ENCODE measurements around the gene STAT3. TPM values are rescaled to one million over a fixed set of nuclear protein-coding genes. Genes with fewer than 3 reads are reported as not detected.

The STAT3 gene
- total and polyA plus RNA-seq, 2 of the 13 experiments (the other 11 are each of a cell fraction or from before 2014, with no cell fraction given), result 61.8 to 62.4 TPM

GRCh38 chr17:42422412-42422957, 34.2 kb upstream of the STAT3 start (continued):
- TF ChIP-seq ZNF432 (CRISPR knock-in tag; IDR thresholded peaks at IDR 0.05; ENCODE audit: borderline replicate concordance), result no peak
- no peak for TF ChIP-seq ZNF850 (CRISPR knock-in tag; conservative IDR thresholded peaks at IDR 0.05)
- TF ChIP-seq HOXA7 (CRISPR knock-in tag; IDR thresholded peaks at IDR 0.05), result no peak
- no peak for TF ChIP-seq ZNF207 (IDR thresholded peaks at IDR 0.05; ENCODE audit: borderline replicate concordance)
- TF ChIP-seq ZNF350 (CRISPR knock-in tag; IDR thresholded peaks at IDR 0.05; ENCODE audit: borderline replicate concordance, low read depth), result no peak
- TF ChIP-seq MLLT10 (CRISPR knock-in tag; IDR thresholded peaks at IDR 0.05), result no peak
- TF ChIP-seq DRAP1 (CRISPR knock-in tag; IDR thresholded peaks at IDR 0.05), result no peak
- TF ChIP-seq MED8 (CRISPR knock-in tag; IDR thresholded peaks at IDR 0.05; ENCODE audit: insufficient replicate concordance), result peak; percentile 25
- TF ChIP-seq NR3C1 (CRISPR knock-in tag; IDR thresholded peaks at IDR 0.05), result no peak
- no peak for TF ChIP-seq TEAD3 (CRISPR knock-in tag; optimal IDR thresholded peaks at IDR 0.05; ENCODE audit: borderline replicate concordance)
- TF ChIP-seq PAF1 (CRISPR knock-in tag; IDR thresholded peaks at IDR 0.05), result no peak
- TF ChIP-seq, protein P1, sequence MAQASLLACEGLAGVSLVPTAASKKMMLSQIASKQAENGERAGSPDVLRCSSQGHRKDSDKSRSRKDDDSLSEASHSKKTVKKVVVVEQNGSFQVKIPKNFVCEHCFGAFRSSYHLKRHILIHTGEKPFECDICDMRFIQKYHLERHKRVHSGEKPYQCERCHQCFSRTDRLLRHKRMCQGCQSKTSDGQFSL (CRISPR knock-in tag; IDR thresholded peaks at IDR 0.05), result no peak
- peak; percentile 18; the same call in 1 of the 2 replicates for TF ChIP-seq BORCS8-MEF2B (CRISPR knock-in tag; IDR thresholded peaks at IDR 0.05)
- TF ChIP-seq CHCHD3 (CRISPR knock-in tag; IDR thresholded peaks at IDR 0.05), result no peak
- TF ChIP-seq NR1H2 (CRISPR knock-in tag; IDR thresholded peaks at IDR 0.05; ENCODE audit: borderline replicate concordance, low read depth), result peak; percentile 76; the same call in 1 of the 2 replicates
- TF ChIP-seq, protein P2, sequence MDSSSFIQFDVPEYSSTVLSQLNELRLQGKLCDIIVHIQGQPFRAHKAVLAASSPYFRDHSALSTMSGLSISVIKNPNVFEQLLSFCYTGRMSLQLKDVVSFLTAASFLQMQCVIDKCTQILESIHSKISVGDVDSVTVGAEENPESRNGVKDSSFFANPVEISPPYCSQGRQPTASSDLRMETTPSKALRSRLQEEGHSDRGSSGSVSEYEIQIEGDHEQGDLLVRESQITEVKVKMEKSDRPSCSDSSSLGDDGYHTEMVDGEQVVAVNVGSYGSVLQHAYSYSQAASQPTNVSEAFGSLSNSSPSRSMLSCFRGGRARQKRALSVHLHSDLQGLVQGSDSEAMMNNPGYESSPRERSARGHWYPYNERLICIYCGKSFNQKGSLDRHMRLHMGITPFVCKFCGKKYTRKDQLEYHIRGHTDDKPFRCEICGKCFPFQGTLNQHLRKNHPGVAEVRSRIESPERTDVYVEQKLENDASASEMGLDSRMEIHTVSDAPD (CRISPR knock-in tag; IDR thresholded peaks at IDR 0.05), result peak; percentile 17; the same call in 1 of the 2 replicates
- 0 out of 2 replicates have a peak, but pooled peaks have one; percentile 67 for TF ChIP-seq ZNF737 (CRISPR knock-in tag; IDR thresholded peaks at IDR 0.05; ENCODE audit: borderline replicate concordance)
- TF ChIP-seq TAF15 (IDR thresholded peaks at IDR 0.05; ENCODE audit: low read depth, low read length, poor library complexity, severe bottlenecking), result peak; percentile 17
- TF ChIP-seq ZNF564 (CRISPR knock-in tag; IDR thresholded peaks at IDR 0.05), result 0 out of 2 replicates have a peak, but pooled peaks have one; percentile 55
- no peak; the same call in 1 of the 2 replicates for TF ChIP-seq SAP130 (CRISPR knock-in tag; IDR thresholded peaks at IDR 0.05; ENCODE audit: low read depth)
- no peak for TF ChIP-seq ZFAT (CRISPR knock-in tag; conservative IDR thresholded peaks at IDR 0.05)
- TF ChIP-seq ZNF792 (CRISPR knock-in tag; IDR thresholded peaks at IDR 0.05), result peak; percentile 29; the same call in 1 of the 2 replicates
- TF ChIP-seq, protein P3, sequence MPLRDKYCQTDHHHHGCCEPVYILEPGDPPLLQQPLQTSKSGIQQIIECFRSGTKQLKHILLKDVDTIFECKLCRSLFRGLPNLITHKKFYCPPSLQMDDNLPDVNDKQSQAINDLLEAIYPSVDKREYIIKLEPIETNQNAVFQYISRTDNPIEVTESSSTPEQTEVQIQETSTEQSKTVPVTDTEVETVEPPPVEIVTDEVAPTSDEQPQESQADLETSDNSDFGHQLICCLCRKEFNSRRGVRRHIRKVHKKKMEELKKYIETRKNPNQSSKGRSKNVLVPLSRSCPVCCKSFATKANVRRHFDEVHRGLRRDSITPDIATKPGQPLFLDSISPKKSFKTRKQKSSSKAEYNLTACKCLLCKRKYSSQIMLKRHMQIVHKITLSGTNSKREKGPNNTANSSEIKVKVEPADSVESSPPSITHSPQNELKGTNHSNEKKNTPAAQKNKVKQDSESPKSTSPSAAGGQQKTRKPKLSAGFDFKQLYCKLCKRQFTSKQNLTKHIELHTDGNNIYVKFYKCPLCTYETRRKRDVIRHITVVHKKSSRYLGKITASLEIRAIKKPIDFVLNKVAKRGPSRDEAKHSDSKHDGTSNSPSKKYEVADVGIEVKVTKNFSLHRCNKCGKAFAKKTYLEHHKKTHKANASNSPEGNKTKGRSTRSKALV (CRISPR knock-in tag; IDR thresholded peaks at IDR 0.05), result peak; percentile 99; the same call in 1 of the 2 replicates
- TF ChIP-seq FOXK2 (IDR thresholded peaks at IDR 0.05), result no peak
- TF ChIP-seq ZNF230 (CRISPR knock-in tag; IDR thresholded peaks at IDR 0.05), result no peak
- no peak for TF ChIP-seq SRSF4 (IDR thresholded peaks at IDR 0.05; ENCODE audit: low read depth, low read length, poor library complexity, severe bottlenecking)
- peak; percentile 59; the same call in 1 of the 2 replicates for TF ChIP-seq ZNF616 (CRISPR knock-in tag; IDR thresholded peaks at IDR 0.05; ENCODE audit: low read depth)
